ENCODE results near the gene ICE2.

Gene ICE2

GRCh38 chr15:60526127-60526616, 47.2 kb upstream of the ICE2 start:
- no peaks in the 10 kb centered on the region for H3K9me3 ChIP-seq (replicated peaks; ENCODE audit: insufficient read depth, low read length)
- H3K9me2 ChIP-seq (replicated peaks; ENCODE audit: insufficient read depth, low read length): no peaks in the 10 kb centered on the region
- H3K27me3 ChIP-seq (replicated peaks; ENCODE audit: insufficient read depth, low read length): no peaks in the 10 kb centered on the region
- TF ChIP-seq, protein P1, sequence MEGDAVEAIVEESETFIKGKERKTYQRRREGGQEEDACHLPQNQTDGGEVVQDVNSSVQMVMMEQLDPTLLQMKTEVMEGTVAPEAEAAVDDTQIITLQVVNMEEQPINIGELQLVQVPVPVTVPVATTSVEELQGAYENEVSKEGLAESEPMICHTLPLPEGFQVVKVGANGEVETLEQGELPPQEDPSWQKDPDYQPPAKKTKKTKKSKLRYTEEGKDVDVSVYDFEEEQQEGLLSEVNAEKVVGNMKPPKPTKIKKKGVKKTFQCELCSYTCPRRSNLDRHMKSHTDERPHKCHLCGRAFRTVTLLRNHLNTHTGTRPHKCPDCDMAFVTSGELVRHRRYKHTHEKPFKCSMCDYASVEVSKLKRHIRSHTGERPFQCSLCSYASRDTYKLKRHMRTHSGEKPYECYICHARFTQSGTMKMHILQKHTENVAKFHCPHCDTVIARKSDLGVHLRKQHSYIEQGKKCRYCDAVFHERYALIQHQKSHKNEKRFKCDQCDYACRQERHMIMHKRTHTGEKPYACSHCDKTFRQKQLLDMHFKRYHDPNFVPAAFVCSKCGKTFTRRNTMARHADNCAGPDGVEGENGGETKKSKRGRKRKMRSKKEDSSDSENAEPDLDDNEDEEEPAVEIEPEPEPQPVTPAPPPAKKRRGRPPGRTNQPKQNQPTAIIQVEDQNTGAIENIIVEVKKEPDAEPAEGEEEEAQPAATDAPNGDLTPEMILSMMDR (IDR thresholded peaks at IDR 0.05; ENCODE audit: low read length): no peak
- TF ChIP-seq EZH2 (optimal IDR thresholded peaks at IDR 0.05; ENCODE audit: low read depth, low read length) (no peak), EZH2phosphoT487 (IDR thresholded peaks at IDR 0.05; ENCODE audit: low read length) (no peak)
- no peak overlapping the region for H3K27ac ChIP-seq (ENCODE audit: low read length)
- H3K79me2 ChIP-seq (ENCODE audit: low read length): no peaks in the 10 kb centered on the region
- no peak overlapping the region for H3K9ac ChIP-seq (ENCODE audit: low read length)
- H3K36me3 ChIP-seq (replicated peaks; ENCODE audit: insufficient read depth, low read length): no peaks in the 10 kb centered on the region
- H2AFZ ChIP-seq (ENCODE audit: low read length): no peak overlapping the region
- H4K20me1 ChIP-seq (ENCODE audit: insufficient read depth, low read length): no peaks in the 10 kb centered on the region
- H3K4me1 ChIP-seq (ENCODE audit: low read length): no peaks in the 10 kb centered on the region
- no peak overlapping the region for H3K4me3 ChIP-seq (ENCODE audit: low read length)
- H3F3A ChIP-seq (ENCODE audit: insufficient read depth, low read length): no peaks in the 10 kb centered on the region
- DNase-seq: no peak
- no peak overlapping the region for H3K4me2 ChIP-seq (ENCODE audit: low read depth, low read length)

DNA sequence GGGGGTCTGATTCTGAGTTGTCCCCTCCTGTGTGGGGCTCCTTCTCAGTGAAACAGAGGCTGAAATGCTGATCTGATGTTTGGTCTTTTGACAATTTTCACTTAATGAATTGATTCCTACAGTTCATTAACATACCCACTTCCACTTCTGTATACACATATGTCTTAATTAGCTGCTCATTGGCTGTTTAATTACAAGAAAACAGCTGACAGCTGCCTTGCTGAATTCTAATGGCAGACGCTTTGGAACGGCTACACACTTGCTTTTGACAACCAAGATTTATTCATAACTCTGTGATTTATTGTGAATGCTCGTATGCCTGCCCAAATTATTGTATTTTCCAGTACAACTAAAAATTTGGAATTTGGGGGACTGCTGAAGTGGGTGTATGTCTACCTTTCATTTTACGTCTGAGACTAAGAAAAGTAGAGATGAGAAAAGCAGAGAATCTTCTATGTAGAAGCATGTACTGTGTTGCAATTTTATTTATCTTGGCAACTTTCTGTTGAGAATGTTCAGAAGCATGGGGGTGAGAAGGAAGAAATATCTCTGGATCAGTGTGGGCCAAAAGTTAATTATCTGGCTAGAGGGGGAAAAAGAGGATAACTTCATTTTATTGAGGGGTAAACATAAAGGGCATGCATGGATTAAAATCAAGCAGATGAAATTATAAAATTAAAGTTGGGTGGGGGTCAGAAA, 46.5 kb upstream of the ICE2 start:
- Histone ChIP-seq H3K4me1 (ENCODE audit: low read length) (peaks cover 2% of the 10 kb centered on the region; the same call in 1 of the 2 replicates), H3K36me3 (replicated peaks; ENCODE audit: insufficient read depth, low read length) (no peaks in the 10 kb centered on the region), H3K4me2 (ENCODE audit: low read depth, low read length) (no peak overlapping the region)

DNA sequence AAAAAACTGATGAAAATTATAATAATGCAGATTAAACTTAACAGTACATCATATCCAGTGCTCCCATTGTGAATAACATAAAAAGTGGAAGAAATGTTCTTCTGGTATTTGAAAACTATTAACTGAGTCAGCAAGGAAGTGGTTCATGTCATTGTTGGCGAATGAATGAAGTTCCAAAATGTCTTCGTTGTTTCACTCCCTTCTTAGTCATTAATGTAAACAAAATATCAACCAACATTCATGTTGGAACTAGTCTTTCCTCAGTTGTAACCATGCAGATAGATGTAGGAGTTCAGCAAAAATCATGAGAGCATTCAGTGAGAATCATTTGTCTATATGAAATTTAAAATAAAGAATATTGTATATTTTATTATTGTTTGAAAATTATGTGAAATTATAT, 44.1 kb upstream of the ICE2 start:
- Histone ChIP-seq H3K4me1 (ENCODE audit: low read length) (peaks cover 5% of the 10 kb centered on the region; the same call in 1 of the 2 replicates), H2AFZ (ENCODE audit: low read length) (no peak overlapping the region), H3K27me3 (replicated peaks; ENCODE audit: insufficient read depth, low read length) (no peaks in the 10 kb centered on the region), H3K79me2 (ENCODE audit: low read length) (no peaks in the 10 kb centered on the region), H3K27ac (ENCODE audit: low read length) (no peak overlapping the region), H3K9me3 (replicated peaks; ENCODE audit: insufficient read depth, low read length) (no peaks in the 10 kb centered on the region), H3K9ac (ENCODE audit: low read length) (no peak overlapping the region), H3K4me3 (ENCODE audit: low read length) (no peak overlapping the region), H4K20me1 (ENCODE audit: insufficient read depth, low read length) (no peaks in the 10 kb centered on the region), H3K4me2 (ENCODE audit: low read depth, low read length) (no peak overlapping the region), H3K9me2 (replicated peaks; ENCODE audit: insufficient read depth, low read length) (no peaks in the 10 kb centered on the region), H3F3A (ENCODE audit: insufficient read depth, low read length) (no peaks in the 10 kb centered on the region), H3K36me3 (replicated peaks; ENCODE audit: insufficient read depth, low read length) (no peaks in the 10 kb centered on the region)
- DNase-seq: no peak
- no peak for TF ChIP-seq EZH2 (optimal IDR thresholded peaks at IDR 0.05; ENCODE audit: low read depth, low read length)
- TF ChIP-seq, protein P1 (IDR thresholded peaks at IDR 0.05; ENCODE audit: low read length): no peak

More for the DNA sequence above, 46.5 kb upstream of the ICE2 start:
- Histone ChIP-seq H4K20me1 (ENCODE audit: insufficient read depth, low read length) (no peaks in the 10 kb centered on the region), H3F3A (ENCODE audit: insufficient read depth, low read length) (no peaks in the 10 kb centered on the region), H3K4me3 (ENCODE audit: low read length) (no peak overlapping the region), H2AFZ (ENCODE audit: low read length) (no peak overlapping the region), H3K79me2 (ENCODE audit: low read length) (no peaks in the 10 kb centered on the region), H3K9me3 (replicated peaks; ENCODE audit: insufficient read depth, low read length) (no peaks in the 10 kb centered on the region), H3K27me3 (replicated peaks; ENCODE audit: insufficient read depth, low read length) (no peaks in the 10 kb centered on the region), H3K9me2 (replicated peaks; ENCODE audit: insufficient read depth, low read length) (no peaks in the 10 kb centered on the region), H3K9ac (ENCODE audit: low read length) (no peak overlapping the region), H3K27ac (ENCODE audit: low read length) (no peak overlapping the region)
- TF ChIP-seq EZH2phosphoT487 (IDR thresholded peaks at IDR 0.05; ENCODE audit: low read length): no peak
- TF ChIP-seq, protein P1 (IDR thresholded peaks at IDR 0.05; ENCODE audit: low read length): no peak
- no peak for TF ChIP-seq EZH2 (optimal IDR thresholded peaks at IDR 0.05; ENCODE audit: low read depth, low read length)
- no peak for DNase-seq
